Keratinocyte (primary cell): ENCODE data around the gene LRBA. TPM values are rescaled to one million over a fixed set of nuclear protein-coding genes. Genes with fewer than 3 reads are reported as not detected.

Experiments
- DNase-seq: peaks from one replicate; pipeline ENCODE4 v3.0.0-alpha.2; 2011; ENCODE audit warnings: low read depth, missing footprints, low spot score
- FAIRE-seq: peaks from 2 replicates; lab custom pipeline; 2011; peaks lifted over from hg19 to GRCh38; lab: Jason Lieb, UNC
- H2AFZ ChIP-seq: 2 replicates; pipeline ENCODE4 v1.6.0; 2012; ENCODE audit warnings: low read length, control low read depth, inconsistent platforms; ENCODE audit not compliant: control insufficient read depth
- H3K27ac ChIP-seq: 2 replicates; pipeline ENCODE4 v1.5.1; 2011; ENCODE audit warnings: low read length; ENCODE audit not compliant: control insufficient read depth, insufficient read depth
- H3K27me3 ChIP-seq: 3 replicates; pipeline ENCODE4 v1.6.0; 2011; ENCODE audit warnings: low read length; ENCODE audit not compliant: control insufficient read depth, insufficient read depth; ENCODE audit errors: extremely low read depth
- H3K36me3 ChIP-seq, 2 experiments: 2 replicates in 1 of 2; 3 replicates in 1 of 2; pipeline ENCODE4 v1.5.1; 2011; ENCODE audit warnings: low read length in 2 of 2, mild to moderate bottlenecking in 1 of 2; ENCODE audit not compliant: control insufficient read depth in 2 of 2, insufficient read depth in 2 of 2; ENCODE audit errors: extremely low read depth in 1 of 2
- H3K4me1 ChIP-seq: 3 replicates; pipeline ENCODE4 v1.5.1; 2011; ENCODE audit warnings: low read length; ENCODE audit not compliant: control insufficient read depth, insufficient read depth; ENCODE audit errors: extremely low read depth
- H3K4me2 ChIP-seq: 3 replicates; pipeline ENCODE4 v1.6.0; 2011; ENCODE audit warnings: low read depth, low read length; ENCODE audit not compliant: control insufficient read depth, insufficient read depth; ENCODE audit errors: extremely low read depth
- H3K4me3 ChIP-seq, 3 experiments: fragments of 200-600 bp in 1 of 3; sonication (generic) in 1 of 3; 2 replicates in 2 of 3; 3 replicates in 1 of 3; pipeline ENCODE4 v1.5.1; 2011 to 2016; ENCODE audit warnings: low read length in 3 of 3, mild to moderate bottlenecking in 3 of 3, control low read depth in 2 of 3, inconsistent platforms in 1 of 3, low read depth in 1 of 3, mixed read lengths in 1 of 3, mixed run types in 1 of 3, moderate library complexity in 1 of 3; ENCODE audit not compliant: control insufficient read depth in 2 of 3, insufficient read depth in 2 of 3; ENCODE audit errors: extremely low read depth in 1 of 3
- H3K79me2 ChIP-seq: 2 replicates; pipeline ENCODE4 v1.6.0; 2012; ENCODE audit warnings: low read length; ENCODE audit not compliant: control insufficient read depth, insufficient read depth
- H3K9ac ChIP-seq: 3 replicates; pipeline ENCODE4 v1.6.0; 2011; ENCODE audit warnings: low read length; ENCODE audit not compliant: control insufficient read depth, insufficient read depth; ENCODE audit errors: extremely low read depth
- H3K9me1 ChIP-seq: 3 replicates; pipeline ENCODE4 v1.6.0; 2011; ENCODE audit warnings: low read length; ENCODE audit not compliant: control insufficient read depth, insufficient read depth; ENCODE audit errors: extremely low read depth
- H3K9me3 ChIP-seq: 2 replicates; pipeline ENCODE4 v1.5.1; 2012; ENCODE audit warnings: low read depth, low read length; ENCODE audit not compliant: control insufficient read depth
- H4K20me1 ChIP-seq: 3 replicates; pipeline ENCODE4 v1.6.0; 2011; ENCODE audit warnings: low read length; ENCODE audit not compliant: control insufficient read depth, insufficient read depth; ENCODE audit errors: extremely low read depth
- CTCF ChIP-seq, 3 experiments: IDR thresholded peaks in 1 of 3; conservative IDR thresholded peaks in 1 of 3; optimal IDR thresholded peaks in 1 of 3; 2 replicates in 2 of 3; 3 replicates in 1 of 3; pipeline versions ENCODE3 to v1.5.1; 2011; ENCODE audit warnings: low read length in 3 of 3, mild to moderate bottlenecking in 3 of 3, moderate library complexity in 2 of 3, control low read depth in 1 of 3, inconsistent platforms in 1 of 3; ENCODE audit not compliant: insufficient read depth in 2 of 3; ENCODE audit errors: extremely low read depth in 1 of 3
- EZH2 ChIP-seq: IDR thresholded peaks from one replicate; pipeline ENCODE4 v1.6.1; 2012; ENCODE audit warnings: inconsistent platforms, mild to moderate bottlenecking, low read length, moderate library complexity
- dilution Hi-C: fragments of 300-500 bp; cut with MboI; formaldehyde crosslinking; loops from one replicate; pipeline ENCODE4 v1.7.0; 2020; ENCODE audit warnings: low sequenced_read_pairs; ENCODE audit not compliant: extremely low pct_ligation_motif_present
- polyA plus RNA-seq, 5 experiments: library from polyadenylated mRNA; depleted of rRNA in 3 of 5; stranded (reverse) in 3 of 5; stranded (forward) in 1 of 5; unstranded in 1 of 5; fragments of >200 nt; gene quantifications; 1 replicate in 1 of 5; 2 replicates in 3 of 5; 3 replicates in 1 of 5; pipeline versions ENCODE4 v1.2.1 to v1.2.3, GENCODE V29; 2011 to 2012; ENCODE audit warnings: missing spikeins in 2 of 5, low read depth in 1 of 5, low replicate concordance in 1 of 5

The LRBA gene
- polyA plus RNA-seq, 1 donor (not counting 4 experiments of a cell fraction or from before 2014, with no cell fraction given), result 35.6 TPM

- H3K79me2 ChIP-seq, result no peaks in the 10 kb centered on the region
- H3K9me1 ChIP-seq, result no peaks in the 10 kb centered on the region
- H3K4me1 ChIP-seq, result no peaks in the 10 kb centered on the region
- no peak overlapping the region for H3K4me3 ChIP-seq
- no peak overlapping the region for H3K9ac ChIP-seq
- H2AFZ ChIP-seq, result no peak overlapping the region
- H3K36me3 ChIP-seq, result no peaks in the 10 kb centered on the region
- H3K27ac ChIP-seq, result no peak overlapping the region
- no peaks in the 10 kb centered on the region for H4K20me1 ChIP-seq
- H3K9me3 ChIP-seq, result no peaks in the 10 kb centered on the region
- dilution Hi-C loops, result no loop called here
- no peak for DNase-seq
- TF ChIP-seq EZH2 (no peak), CTCF (optimal IDR thresholded peaks at IDR 0.05 in 1 of 3, IDR thresholded peaks at IDR 0.05 in 1 of 3, conservative IDR thresholded peaks at IDR 0.05 in 1 of 3; ENCODE audit: extremely low read depth in 1 of 3, insufficient read depth in 2 of 3, low read length in 3 of 3) (no peak)
- H3K27me3 ChIP-seq, result no peaks in the 10 kb centered on the region
- no peak for FAIRE-seq
- H3K4me2 ChIP-seq, result no peak overlapping the region
Measured at GRCh38 chr4:150609131-150609530, 406.0 kb downstream of the LRBA start.

GRCh38 chr4:150600812-150601445 lies 414.2 kb downstream of the LRBA start:
- Histone ChIP-seq H3K27me3 (no peaks in the 10 kb centered on the region), H3K79me2 (no peaks in the 10 kb centered on the region), H3K27ac (no peak overlapping the region), H3K9me1 (no peaks in the 10 kb centered on the region), H3K9me3 (no peaks in the 10 kb centered on the region), H3K36me3 (no peaks in the 10 kb centered on the region), H4K20me1 (no peaks in the 10 kb centered on the region), H3K4me1 (no peaks in the 10 kb centered on the region), H3K9ac (no peak overlapping the region), H2AFZ (no peak overlapping the region), H3K4me2 (no peak overlapping the region), H3K4me3 (no peak overlapping the region)
- no peak for TF ChIP-seq EZH2
- TF ChIP-seq CTCF (optimal IDR thresholded peaks at IDR 0.05 in 1 of 3, IDR thresholded peaks at IDR 0.05 in 1 of 3, conservative IDR thresholded peaks at IDR 0.05 in 1 of 3; ENCODE audit: extremely low read depth in 1 of 3, insufficient read depth in 2 of 3, low read length in 3 of 3), result no peak
- DNase-seq, result no peak
- FAIRE-seq, result no peak
- dilution Hi-C loops, result no loop called here
